Right lobe of liver (tissue), 6 donors: ENCODE data around the gene DYNLT2B. TPM values are rescaled to one million over a fixed set of nuclear protein-coding genes. Genes with fewer than 3 reads are reported as not detected.

ENCODE experiments used
- ATAC-seq, 4 donors: fragments of 200-7000 bp; cut with Tn5 transposase; one replicate each; pipeline ENCODE4 v1.9.1; 2020; ENCODE audit warnings: mild to moderate bottlenecking in 4 of 4, moderate library complexity in 4 of 4
- DNase-seq, 3 donors: peaks; one replicate each; pipeline ENCODE4 v3.0.0-alpha.2; 2020
- H3K27ac ChIP-seq, 3 donors: fragments of 200-600 bp; one replicate each; pipeline ENCODE4 v1.8.0; 2022
- H3K27me3 ChIP-seq, 2 donors: fragments of 200-600 bp; one replicate each; pipeline ENCODE4 v1.8.0; 2022
- H3K36me3 ChIP-seq, 4 donors: fragments of 200-600 bp; sonication (generic) in 1 of 4; one replicate each; pipeline versions ENCODE4 v1.5.1 to v1.8.0; 2017 to 2022; ENCODE audit warnings: control low read depth in 1 of 4
- H3K4me1 ChIP-seq, 4 donors: fragments of 200-600 bp; sonication (generic) in 1 of 4; one replicate each; pipeline versions ENCODE4 v1.5.1 to v1.8.0; 2017 to 2022; ENCODE audit warnings: control low read depth in 1 of 4
- H3K4me3 ChIP-seq, 3 donors: fragments of 200-600 bp; one replicate each; pipeline ENCODE4 v1.8.0; 2022
- H3K9me3 ChIP-seq, 4 donors: fragments of 200-600 bp; sonication (generic) in 1 of 4; one replicate each; pipeline versions ENCODE4 v1.5.1 to v1.8.0; 2017 to 2022; ENCODE audit warnings: control low read depth in 1 of 4
- POLR2A ChIP-seq: fragments of 450-650 bp; IDR thresholded peaks from one replicate; pipeline ENCODE4 v1.6.1; 2017; ENCODE audit warnings: antibody characterized with exemption, mild to moderate bottlenecking
- WGBS: methylation state at CpG from one replicate; pipeline ENCODE4 v1.1.6; 2018; ENCODE audit warnings: low coverage, low lambda C conversion rate; ENCODE audit not compliant: insufficient coverage; ENCODE audit errors: missing lambda C conversion rate; 5-methylcytosine and 5-hydroxymethylcytosine counted together
- intact Hi-C, 2 donors: fragments of 100-400 bp; cut with DNase I; formaldehyde crosslinking; loops; one replicate each; pipeline versions ENCODE4 v1.11.2 to v1.14.1; 2022
- total RNA-seq, 6 experiments: library from RNA; depleted of rRNA in 2 of 6; stranded (reverse); fragments of >200 nt in 2 of 6; fragmentation: NEBNext Ultra II Directional in 3 of 6; extraction: Animal tissue kit (Norgen Biotek cat#: 25700) in 3 of 6; gene quantifications; one replicate each; pipeline versions ENCODE4 v1.1.0 to v1.2.4, GENCODE V29; 2016 to 2023
- TF ChIP-seq, protein P1 (sequence below), 4 donors: fragments of 200-600 bp in 3 of 4; fragments of 450-650 bp in 1 of 4; IDR thresholded peaks; one replicate each; pipeline versions ENCODE4 v1.5.1 to v1.8.0; 2016 to 2022; ENCODE audit warnings: antibody characterized with exemption in 4 of 4, mild to moderate bottlenecking in 2 of 4
- donor health status: DM: no; HTN: yes; CAD: no.
- donor health status: DM: no; HTN: no; CAD: no.
- donor health status: DM: no; HTN: no; CAD: no.
- donor health status: DM: no; HTN: yes; CAD: no.
- donor health status: DM: no; HTN: yes; CAD: no.

DYNLT2B gene
- total RNA-seq, 6 experiments from 2014 or later: 0.62 to 2.6 (median 1.4) TPM; not detected in 2

DNA sequence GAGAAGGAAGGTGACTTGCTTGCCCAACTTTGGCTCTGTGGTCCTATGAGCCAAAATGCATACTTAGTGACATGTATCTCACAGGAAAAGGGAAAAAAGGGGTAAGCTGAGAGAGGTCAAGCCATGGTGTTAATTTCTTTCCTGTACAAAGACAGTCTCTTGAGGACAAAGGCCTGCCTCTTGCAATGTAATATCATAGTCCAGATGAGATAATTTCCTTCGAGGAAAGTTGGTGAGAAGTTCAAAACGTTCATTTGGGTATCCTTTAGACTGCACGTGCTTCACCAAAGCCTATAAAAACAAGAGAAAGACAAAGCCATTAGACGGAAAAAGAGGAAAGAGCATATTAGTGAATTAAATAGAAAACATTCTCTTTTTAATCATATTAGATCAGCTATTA is 38.5 kb upstream of the DYNLT2B start:
- Histone ChIP-seq H3K4me3 (no peak overlapping the region), H3K4me1 (no peaks in the 10 kb centered on the region), H3K36me3 (peaks cover 0 to 42% (median 10%) of the 10 kb centered on the region in 4 donors), H3K9me3 (no peaks in the 10 kb centered on the region), H3K27ac (no peak overlapping the region), H3K27me3 (no peaks in the 10 kb centered on the region)
- DNase-seq (no peak), ATAC-seq (no peak)
- TF ChIP-seq, protein P1, sequence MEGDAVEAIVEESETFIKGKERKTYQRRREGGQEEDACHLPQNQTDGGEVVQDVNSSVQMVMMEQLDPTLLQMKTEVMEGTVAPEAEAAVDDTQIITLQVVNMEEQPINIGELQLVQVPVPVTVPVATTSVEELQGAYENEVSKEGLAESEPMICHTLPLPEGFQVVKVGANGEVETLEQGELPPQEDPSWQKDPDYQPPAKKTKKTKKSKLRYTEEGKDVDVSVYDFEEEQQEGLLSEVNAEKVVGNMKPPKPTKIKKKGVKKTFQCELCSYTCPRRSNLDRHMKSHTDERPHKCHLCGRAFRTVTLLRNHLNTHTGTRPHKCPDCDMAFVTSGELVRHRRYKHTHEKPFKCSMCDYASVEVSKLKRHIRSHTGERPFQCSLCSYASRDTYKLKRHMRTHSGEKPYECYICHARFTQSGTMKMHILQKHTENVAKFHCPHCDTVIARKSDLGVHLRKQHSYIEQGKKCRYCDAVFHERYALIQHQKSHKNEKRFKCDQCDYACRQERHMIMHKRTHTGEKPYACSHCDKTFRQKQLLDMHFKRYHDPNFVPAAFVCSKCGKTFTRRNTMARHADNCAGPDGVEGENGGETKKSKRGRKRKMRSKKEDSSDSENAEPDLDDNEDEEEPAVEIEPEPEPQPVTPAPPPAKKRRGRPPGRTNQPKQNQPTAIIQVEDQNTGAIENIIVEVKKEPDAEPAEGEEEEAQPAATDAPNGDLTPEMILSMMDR (IDR thresholded peaks at IDR 0.05): no peak
- TF ChIP-seq POLR2A: no peak
- intact Hi-C loops: no loop called here
- WGBS: 71% methylated on average over 4 of the region's 4 CpGs

DNA sequence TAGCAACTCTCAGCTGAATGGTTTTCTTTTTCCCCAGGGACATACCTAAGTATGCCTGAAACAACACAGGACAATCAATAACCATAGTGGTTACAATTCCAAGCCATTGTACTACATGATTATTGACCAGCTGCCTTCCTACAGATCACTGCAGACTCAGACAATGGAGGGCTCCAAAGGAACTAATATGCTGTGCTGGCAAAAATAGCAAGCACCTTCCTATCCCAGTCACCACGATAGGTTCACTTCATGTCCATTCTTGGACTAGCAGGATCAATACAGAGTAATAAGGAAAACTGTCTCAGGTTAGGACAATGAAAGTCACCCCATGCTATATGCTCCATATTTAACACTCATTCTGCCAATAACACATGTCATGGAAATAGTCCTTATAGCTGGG is 37.6 kb upstream of the DYNLT2B start:
- Histone ChIP-seq H3K4me3 (no peak overlapping the region), H3K27me3 (no peaks in the 10 kb centered on the region), H3K4me1 (no peaks in the 10 kb centered on the region), H3K36me3 (peaks cover 0 to 33% (median 6%) of the 10 kb centered on the region in 4 donors), H3K9me3 (no peaks in the 10 kb centered on the region), H3K27ac (no peak overlapping the region)
- no CpG with 5 or more reads among the region's 1 CpG for WGBS
- no peak for DNase-seq
- intact Hi-C loops: no loop called here
- TF ChIP-seq, protein P1 (IDR thresholded peaks at IDR 0.05): no peak
- no peak for TF ChIP-seq POLR2A
- ATAC-seq: no peak

DNA sequence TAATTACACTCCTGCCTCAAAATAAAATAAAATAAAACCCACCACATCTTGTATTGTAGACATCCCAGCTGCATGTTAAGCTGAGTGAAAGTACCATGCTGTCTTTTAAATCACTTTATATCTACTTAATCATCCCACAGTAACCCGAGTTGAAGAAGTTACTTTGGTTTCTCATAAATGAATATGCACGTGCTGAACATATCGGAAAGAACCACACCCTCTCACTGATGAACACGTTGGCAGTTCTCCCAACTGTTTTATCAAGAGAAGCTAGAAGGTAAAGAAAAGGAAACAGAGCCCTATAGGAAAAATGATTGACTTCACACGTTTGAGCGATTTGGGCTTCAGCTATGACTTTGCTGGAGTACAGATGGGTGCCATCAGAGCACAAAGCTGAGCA is 36.1 kb upstream of the DYNLT2B start:
- ATAC-seq (no peak), DNase-seq (no peak)
- Histone ChIP-seq H3K4me1 (no peaks in the 10 kb centered on the region), H3K27me3 (no peaks in the 10 kb centered on the region), H3K9me3 (no peaks in the 10 kb centered on the region), H3K27ac (no peak overlapping the region), H3K4me3 (no peak overlapping the region), H3K36me3 (peaks cover 0 to 26% (median 4%) of the 10 kb centered on the region in 4 donors)
- TF ChIP-seq, protein P1 (IDR thresholded peaks at IDR 0.05): no peak
- no peak for TF ChIP-seq POLR2A
- intact Hi-C loops: no loop called here
- 76% methylated on average over 6 of the region's 6 CpGs for WGBS

DNA sequence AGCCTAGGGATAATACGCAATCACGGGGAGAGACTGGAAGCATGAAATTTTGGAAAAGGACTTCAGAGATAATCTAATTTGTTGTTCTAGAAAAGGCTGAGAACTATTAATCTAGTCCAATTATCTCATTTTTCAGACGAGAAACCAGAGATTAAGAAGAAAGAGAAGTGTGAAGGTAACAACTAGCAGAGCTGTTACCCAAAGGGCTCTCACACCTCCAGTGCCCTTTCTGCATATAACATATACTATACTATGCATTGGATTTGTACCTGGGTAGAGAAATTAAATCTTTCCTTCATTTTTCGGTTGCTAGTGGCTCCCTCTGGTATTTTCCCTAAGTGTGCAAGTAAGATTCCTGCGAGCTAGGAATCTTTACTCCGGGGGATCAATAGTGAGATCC is 33.5 kb upstream of the DYNLT2B start:
- DNase-seq (no peak), ATAC-seq (no peak)
- H3K9me3 ChIP-seq: no peaks in the 10 kb centered on the region
- H3K27me3 ChIP-seq: no peaks in the 10 kb centered on the region
- 71% methylated on average over 6 of the region's 6 CpGs for WGBS
- H3K36me3 ChIP-seq: peaks cover 0 to 17% (median 2%) of the 10 kb centered on the region in 4 donors
- H3K4me3 ChIP-seq: no peak overlapping the region
- intact Hi-C loops: no loop called here
- no peak for TF ChIP-seq POLR2A
- TF ChIP-seq, protein P1 (IDR thresholded peaks at IDR 0.05): no peak
- no peak overlapping the region for H3K27ac ChIP-seq
- no peaks in the 10 kb centered on the region for H3K4me1 ChIP-seq

DNA sequence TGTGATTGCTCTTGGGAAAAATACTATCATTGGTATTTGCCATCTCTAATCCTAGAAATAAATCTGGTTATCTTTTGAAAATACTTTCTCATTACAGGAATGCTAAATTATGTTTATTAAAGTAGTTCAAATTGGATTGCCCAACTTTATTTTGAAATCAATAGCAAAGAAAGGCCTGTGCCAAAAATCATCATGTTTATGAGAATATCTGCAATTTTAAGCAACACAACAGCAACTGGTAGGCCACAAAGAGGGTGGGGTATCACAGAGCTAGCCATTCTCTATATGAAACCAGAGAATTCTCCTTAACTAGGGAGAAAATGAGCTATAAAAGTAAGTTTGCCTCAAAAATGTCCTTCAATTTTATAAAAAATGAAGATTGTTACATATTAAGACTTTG is 32.0 kb upstream of the DYNLT2B start:
- Histone ChIP-seq H3K27ac (no peak overlapping the region), H3K4me3 (no peak overlapping the region), H3K36me3 (peaks cover 0 to 5% (median 2%) of the 10 kb centered on the region in 4 donors), H3K27me3 (no peaks in the 10 kb centered on the region), H3K9me3 (no peaks in the 10 kb centered on the region), H3K4me1 (no peaks in the 10 kb centered on the region)
- DNase-seq (no peak), ATAC-seq (no peak)
- intact Hi-C loops: no loop called here
- TF ChIP-seq, protein P1 (IDR thresholded peaks at IDR 0.05): no peak
- no peak for TF ChIP-seq POLR2A
